Vagina (tissue), 2 donors: ENCODE results near the gene MS4A18. TPM values are rescaled to one million over a fixed set of nuclear protein-coding genes. Genes with fewer than 3 reads are reported as not detected.

Source experiments
- DNase-seq, 2 donors: peaks; one replicate each; pipeline ENCODE4 v3.0.0-alpha.2; 2017; ENCODE audit errors: extremely low spot score in 2 of 2
- H3K27ac ChIP-seq: fragments of 200-600 bp; sonication (generic); one replicate; pipeline ENCODE4 v1.5.1; 2019
- H3K27me3 ChIP-seq: fragments of 200-600 bp; sonication (generic); one replicate; pipeline ENCODE4 v1.5.1; 2019
- H3K36me3 ChIP-seq, 2 donors: fragments of 200-600 bp; sonication (generic); one replicate each; pipeline ENCODE4 v1.5.1; 2017 to 2019
- H3K4me1 ChIP-seq: fragments of 200-600 bp; sonication (generic); one replicate; pipeline ENCODE4 v1.5.1; 2019
- H3K4me3 ChIP-seq, 2 donors: fragments of 200-600 bp; sonication (generic); 1 replicate in 1 of 2; 2 replicates in 1 of 2; pipeline ENCODE4 v1.5.1; 2016 to 2019
- H3K9me3 ChIP-seq: fragments of 200-600 bp; sonication (generic); one replicate; pipeline ENCODE4 v1.5.1; 2019
- CTCF ChIP-seq, 3 experiments: fragments of 450-650 bp in 2 of 3; fragments of 200-600 bp in 1 of 3; sonication (generic) in 1 of 3; IDR thresholded peaks; one replicate each; pipeline ENCODE4 v1.5.1; 2017 to 2019; ENCODE audit warnings: antibody characterized with exemption in 3 of 3, mild to moderate bottlenecking in 2 of 3, moderate library complexity in 2 of 3
- POLR2A ChIP-seq, 2 donors: fragments of 450-650 bp; IDR thresholded peaks; one replicate each; pipeline ENCODE4 v1.6.1; 2017; ENCODE audit warnings: antibody characterized with exemption in 2 of 2, mild to moderate bottlenecking in 2 of 2, moderate library complexity in 2 of 2
- POLR2AphosphoS5 ChIP-seq, 2 donors: sonication (generic); formaldehyde crosslinking; IDR thresholded peaks; one replicate each; pipeline ENCODE4 v1.9.0; 2017; ENCODE audit warnings: antibody characterized with exemption in 2 of 2, mild to moderate bottlenecking in 2 of 2, low read depth in 1 of 2; ENCODE audit not compliant: insufficient read depth in 1 of 2
- intact Hi-C: fragments of 100-400 bp; cut with DNase I; formaldehyde crosslinking; loops from one replicate; pipeline ENCODE4 v1.15.1; 2023
- total RNA-seq: library from RNA; depleted of rRNA; stranded (reverse); fragments of >200 nt; gene quantifications from one replicate; pipeline ENCODE4 v1.2.3, GENCODE V29; 2016

The MS4A18 gene
- total RNA-seq, 1 donor from 2014 or later, result not detected

GRCh38 chr11:60734279-60734678, 9.8 kb downstream of the MS4A18 start:
- TF ChIP-seq POLR2AphosphoS5 (IDR thresholded peaks at IDR 0.05; ENCODE audit: insufficient read depth in 1 of 2, low read depth in 1 of 2) (no peak), POLR2A (IDR thresholded peaks at IDR 0.05) (no peak), CTCF (IDR thresholded peaks at IDR 0.05) (no peak)
- no peak for DNase-seq
- H3K4me1 ChIP-seq, result no peaks in the 10 kb centered on the region
- no peaks in the 10 kb centered on the region for H3K27me3 ChIP-seq
- H3K9me3 ChIP-seq, result no peaks in the 10 kb centered on the region
- intact Hi-C loops, result no loop called here
- H3K4me3 ChIP-seq, result no peak overlapping the region
- no peaks in the 10 kb centered on the region for H3K36me3 ChIP-seq
- no peak overlapping the region for H3K27ac ChIP-seq

- Histone ChIP-seq H3K4me3 (no peak overlapping the region), H3K27ac (no peak overlapping the region), H3K9me3 (no peaks in the 10 kb centered on the region), H3K36me3 (no peaks in the 10 kb centered on the region), H3K4me1 (no peaks in the 10 kb centered on the region), H3K27me3 (no peaks in the 10 kb centered on the region)
- TF ChIP-seq CTCF (IDR thresholded peaks at IDR 0.05) (no peak), POLR2AphosphoS5 (IDR thresholded peaks at IDR 0.05; ENCODE audit: insufficient read depth in 1 of 2, low read depth in 1 of 2) (no peak), POLR2A (IDR thresholded peaks at IDR 0.05) (no peak)
- DNase-seq, result no peak
- intact Hi-C loops, result no loop called here
Observed at GRCh38 chr11:60739114-60739513, 14.6 kb downstream of the MS4A18 start.

GRCh38 chr11:60740573-60740972, 16.1 kb downstream of the MS4A18 start:
- DNase-seq, result no peak
- H3K36me3 ChIP-seq, result no peaks in the 10 kb centered on the region
- H3K4me1 ChIP-seq, result no peaks in the 10 kb centered on the region
- H3K4me3 ChIP-seq, result no peak overlapping the region
- no peaks in the 10 kb centered on the region for H3K27me3 ChIP-seq
- H3K27ac ChIP-seq, result no peak overlapping the region
- no peaks in the 10 kb centered on the region for H3K9me3 ChIP-seq
- intact Hi-C loops, result no loop called here
- TF ChIP-seq POLR2AphosphoS5 (IDR thresholded peaks at IDR 0.05; ENCODE audit: insufficient read depth in 1 of 2, low read depth in 1 of 2) (no peak), POLR2A (IDR thresholded peaks at IDR 0.05) (no peak), CTCF (IDR thresholded peaks at IDR 0.05) (no peak)

GRCh38 chr11:60741421-60741820, 16.9 kb downstream of the MS4A18 start:
- no peaks in the 10 kb centered on the region for H3K27me3 ChIP-seq
- TF ChIP-seq POLR2AphosphoS5 (IDR thresholded peaks at IDR 0.05; ENCODE audit: insufficient read depth in 1 of 2, low read depth in 1 of 2) (no peak), POLR2A (IDR thresholded peaks at IDR 0.05) (no peak), CTCF (IDR thresholded peaks at IDR 0.05) (no peak)
- H3K36me3 ChIP-seq, result no peaks in the 10 kb centered on the region
- H3K4me1 ChIP-seq, result no peaks in the 10 kb centered on the region
- no peak overlapping the region for H3K27ac ChIP-seq
- no peak for DNase-seq
- intact Hi-C loops, result no loop called here
- H3K9me3 ChIP-seq, result no peaks in the 10 kb centered on the region
- no peak overlapping the region for H3K4me3 ChIP-seq

- no peaks in the 10 kb centered on the region for H3K4me1 ChIP-seq
- no peak for DNase-seq
- H3K27me3 ChIP-seq, result no peaks in the 10 kb centered on the region
- H3K4me3 ChIP-seq, result no peak overlapping the region
- intact Hi-C loops, result no loop called here
- no peak overlapping the region for H3K27ac ChIP-seq
- H3K9me3 ChIP-seq, result no peaks in the 10 kb centered on the region
- TF ChIP-seq POLR2A (IDR thresholded peaks at IDR 0.05) (no peak), CTCF (IDR thresholded peaks at IDR 0.05) (no peak)
- H3K36me3 ChIP-seq, result no peaks in the 10 kb centered on the region
Observed at GRCh38 chr11:60743058-60743457, 18.5 kb downstream of the MS4A18 start.
